Vagina (tissue), 2 donors: ENCODE data around the gene ST8SIA1.

Experiments used
- POLR2A ChIP-seq, 2 donors: fragments of 450-650 bp; IDR thresholded peaks; one replicate each; pipeline ENCODE4 v1.6.1; 2017; ENCODE audit warnings: antibody characterized with exemption in 2 of 2, mild to moderate bottlenecking in 2 of 2, moderate library complexity in 2 of 2
- POLR2AphosphoS5 ChIP-seq, 2 donors: sonication (generic); formaldehyde crosslinking; IDR thresholded peaks; one replicate each; pipeline ENCODE4 v1.9.0; 2017; ENCODE audit warnings: antibody characterized with exemption in 2 of 2, mild to moderate bottlenecking in 2 of 2, low read depth in 1 of 2; ENCODE audit not compliant: insufficient read depth in 1 of 2
- TF ChIP-seq, protein P1 (sequence below), 3 experiments: fragments of 450-650 bp in 2 of 3; fragments of 200-600 bp in 1 of 3; sonication (generic) in 1 of 3; IDR thresholded peaks; one replicate each; pipeline ENCODE4 v1.5.1; 2017 to 2019; ENCODE audit warnings: antibody characterized with exemption in 3 of 3, mild to moderate bottlenecking in 2 of 3, moderate library complexity in 2 of 3

DNA sequence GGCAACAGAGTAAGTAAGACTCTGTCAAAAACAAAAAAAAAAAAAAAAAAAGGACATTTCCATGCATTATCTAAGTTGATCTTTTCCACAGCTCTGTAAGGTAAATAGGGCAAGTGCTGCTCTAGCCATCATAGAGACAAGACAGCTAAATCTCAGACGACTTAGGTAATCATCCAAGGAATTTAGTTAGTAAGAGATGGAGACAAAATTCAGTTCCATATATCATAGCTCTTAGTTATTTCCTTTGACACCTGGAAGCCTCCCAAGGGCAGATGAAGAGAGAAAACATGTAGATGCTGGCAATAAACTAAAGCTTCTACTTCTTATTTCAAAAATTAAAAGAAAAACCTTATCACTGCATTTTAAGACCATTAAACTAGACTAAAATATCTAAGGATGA is 48.7 kb downstream of the ST8SIA1 start:
- TF ChIP-seq, protein P1, sequence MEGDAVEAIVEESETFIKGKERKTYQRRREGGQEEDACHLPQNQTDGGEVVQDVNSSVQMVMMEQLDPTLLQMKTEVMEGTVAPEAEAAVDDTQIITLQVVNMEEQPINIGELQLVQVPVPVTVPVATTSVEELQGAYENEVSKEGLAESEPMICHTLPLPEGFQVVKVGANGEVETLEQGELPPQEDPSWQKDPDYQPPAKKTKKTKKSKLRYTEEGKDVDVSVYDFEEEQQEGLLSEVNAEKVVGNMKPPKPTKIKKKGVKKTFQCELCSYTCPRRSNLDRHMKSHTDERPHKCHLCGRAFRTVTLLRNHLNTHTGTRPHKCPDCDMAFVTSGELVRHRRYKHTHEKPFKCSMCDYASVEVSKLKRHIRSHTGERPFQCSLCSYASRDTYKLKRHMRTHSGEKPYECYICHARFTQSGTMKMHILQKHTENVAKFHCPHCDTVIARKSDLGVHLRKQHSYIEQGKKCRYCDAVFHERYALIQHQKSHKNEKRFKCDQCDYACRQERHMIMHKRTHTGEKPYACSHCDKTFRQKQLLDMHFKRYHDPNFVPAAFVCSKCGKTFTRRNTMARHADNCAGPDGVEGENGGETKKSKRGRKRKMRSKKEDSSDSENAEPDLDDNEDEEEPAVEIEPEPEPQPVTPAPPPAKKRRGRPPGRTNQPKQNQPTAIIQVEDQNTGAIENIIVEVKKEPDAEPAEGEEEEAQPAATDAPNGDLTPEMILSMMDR (IDR thresholded peaks at IDR 0.05) = no peak
- no peak for TF ChIP-seq POLR2AphosphoS5 (IDR thresholded peaks at IDR 0.05; ENCODE audit: insufficient read depth in 1 of 2, low read depth in 1 of 2)
- no peak for TF ChIP-seq POLR2A (IDR thresholded peaks at IDR 0.05)
